Fibroblast of pulmonary artery (primary cell): Measurements from ENCODE around the gene TAAR1.

Source experiments
- DNase-seq: peaks from one replicate; pipeline ENCODE4 v3.0.0-alpha.2; 2010; ENCODE audit warnings: low read depth
- H3K4me3 ChIP-seq: replicated peaks from 2 replicates; pipeline ENCODE4 v1.5.1; 2011; ENCODE audit warnings: low read depth, mild to moderate bottlenecking, control low read depth, low read length, moderate library complexity
- TF ChIP-seq, protein P1 (sequence below): IDR thresholded peaks from 2 replicates; pipeline ENCODE4 v1.5.1; 2011; ENCODE audit warnings: mild to moderate bottlenecking, control low read depth, low read length, inconsistent platforms; ENCODE audit errors: missing control alignments

TAAR1 gene

DNA sequence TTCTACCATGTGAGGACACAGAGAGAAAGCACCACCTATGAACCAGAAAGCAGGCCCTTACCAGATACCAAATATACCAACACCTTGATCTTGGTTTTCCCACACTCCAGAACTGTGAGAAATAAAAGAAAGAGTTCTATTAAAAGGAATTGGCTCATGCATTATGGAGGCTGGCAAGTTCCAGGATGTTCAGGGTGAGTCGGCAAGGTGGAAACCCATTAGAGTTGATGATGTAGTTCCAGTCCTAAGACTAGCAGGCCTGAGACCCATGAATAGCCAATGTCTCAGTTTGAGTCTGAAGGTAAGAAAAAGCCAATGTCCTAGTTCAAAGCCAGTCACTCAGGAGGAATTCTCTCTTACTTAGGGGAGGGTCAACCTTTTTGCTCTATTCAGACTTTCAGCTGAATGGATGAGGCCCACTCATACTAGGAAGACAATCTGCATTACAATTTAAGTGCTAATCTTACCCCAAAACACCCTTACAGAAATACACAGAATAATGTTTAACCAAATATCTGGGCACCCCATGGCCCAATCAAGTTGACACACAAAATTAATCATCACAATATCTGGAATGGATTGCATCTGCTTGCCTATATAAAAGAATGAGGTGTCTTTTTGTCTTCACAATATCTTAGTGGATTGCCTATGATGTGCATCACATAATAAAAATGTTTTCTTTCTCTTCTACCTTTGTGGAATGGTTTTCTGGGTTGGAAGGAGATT is 5.5 kb upstream of the TAAR1 start:
- no peak for DNase-seq
- H3K4me3 ChIP-seq, result no peak overlapping the region
- TF ChIP-seq, protein P1, sequence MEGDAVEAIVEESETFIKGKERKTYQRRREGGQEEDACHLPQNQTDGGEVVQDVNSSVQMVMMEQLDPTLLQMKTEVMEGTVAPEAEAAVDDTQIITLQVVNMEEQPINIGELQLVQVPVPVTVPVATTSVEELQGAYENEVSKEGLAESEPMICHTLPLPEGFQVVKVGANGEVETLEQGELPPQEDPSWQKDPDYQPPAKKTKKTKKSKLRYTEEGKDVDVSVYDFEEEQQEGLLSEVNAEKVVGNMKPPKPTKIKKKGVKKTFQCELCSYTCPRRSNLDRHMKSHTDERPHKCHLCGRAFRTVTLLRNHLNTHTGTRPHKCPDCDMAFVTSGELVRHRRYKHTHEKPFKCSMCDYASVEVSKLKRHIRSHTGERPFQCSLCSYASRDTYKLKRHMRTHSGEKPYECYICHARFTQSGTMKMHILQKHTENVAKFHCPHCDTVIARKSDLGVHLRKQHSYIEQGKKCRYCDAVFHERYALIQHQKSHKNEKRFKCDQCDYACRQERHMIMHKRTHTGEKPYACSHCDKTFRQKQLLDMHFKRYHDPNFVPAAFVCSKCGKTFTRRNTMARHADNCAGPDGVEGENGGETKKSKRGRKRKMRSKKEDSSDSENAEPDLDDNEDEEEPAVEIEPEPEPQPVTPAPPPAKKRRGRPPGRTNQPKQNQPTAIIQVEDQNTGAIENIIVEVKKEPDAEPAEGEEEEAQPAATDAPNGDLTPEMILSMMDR, result no peak

DNA sequence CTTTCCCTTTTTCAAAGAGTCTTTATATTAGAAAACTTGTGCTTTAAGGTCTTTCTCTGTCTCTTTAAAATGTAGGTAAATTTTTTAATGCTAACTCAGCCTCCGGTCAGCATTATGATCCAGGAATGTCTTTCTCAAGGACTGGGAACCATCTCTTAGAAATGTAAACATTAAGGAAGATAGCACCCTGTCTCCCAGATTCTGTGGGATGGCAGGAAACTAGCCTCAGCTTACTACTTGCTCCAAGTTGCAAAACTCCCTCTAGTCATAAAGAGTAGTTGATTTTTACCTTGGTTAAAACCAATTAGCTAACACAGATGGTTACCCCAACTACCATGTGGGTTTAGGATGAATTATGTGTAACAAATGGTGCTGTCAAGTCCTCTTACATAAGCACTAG is 4.7 kb upstream of the TAAR1 start:
- no peak overlapping the region for H3K4me3 ChIP-seq
- no peak for DNase-seq
- TF ChIP-seq, protein P1, result no peak

DNA sequence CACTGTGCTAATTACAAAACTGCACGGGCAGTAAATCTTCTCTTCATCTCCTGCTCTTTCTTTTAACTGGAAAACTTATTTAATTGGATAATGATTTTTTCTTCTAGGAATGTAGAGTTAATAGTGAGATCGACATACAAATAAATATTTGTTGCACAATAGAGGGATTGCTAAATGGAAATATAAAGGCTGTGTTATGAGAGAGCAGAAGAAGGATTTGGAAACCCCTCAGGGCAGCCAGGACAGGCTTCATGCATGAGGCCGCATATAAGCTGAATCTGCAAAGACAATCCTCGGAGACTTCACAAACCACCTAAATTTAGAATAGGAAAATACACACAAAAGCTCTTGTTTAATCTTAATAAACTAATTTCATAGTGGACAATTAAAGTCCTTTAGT is 2.9 kb upstream of the TAAR1 start:
- no peak for DNase-seq
- no peak overlapping the region for H3K4me3 ChIP-seq

DNA sequence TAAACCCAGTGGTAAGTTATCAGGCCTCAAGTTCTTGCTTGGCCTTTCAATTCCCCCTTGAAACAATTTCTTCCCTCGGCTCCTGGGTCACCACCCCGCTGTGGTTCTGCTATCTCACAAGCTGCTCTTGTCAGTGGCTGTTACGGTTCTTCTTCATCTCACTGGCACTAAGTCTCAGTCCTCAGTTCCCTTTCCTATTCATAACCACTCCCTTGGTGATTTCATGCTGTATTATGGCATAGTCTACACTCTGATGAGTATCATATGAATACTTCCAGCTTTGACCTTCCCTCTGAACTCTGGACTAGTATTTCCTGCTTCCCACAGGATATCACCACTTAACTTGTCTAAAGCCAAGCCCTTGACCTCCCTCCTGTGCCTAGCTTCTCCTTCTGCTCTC is 7.9 kb downstream of the TAAR1 start:
- no peak for DNase-seq

More for the DNA sequence above, 2.9 kb upstream of the TAAR1 start:
- TF ChIP-seq, protein P1, result no peak

DNA sequence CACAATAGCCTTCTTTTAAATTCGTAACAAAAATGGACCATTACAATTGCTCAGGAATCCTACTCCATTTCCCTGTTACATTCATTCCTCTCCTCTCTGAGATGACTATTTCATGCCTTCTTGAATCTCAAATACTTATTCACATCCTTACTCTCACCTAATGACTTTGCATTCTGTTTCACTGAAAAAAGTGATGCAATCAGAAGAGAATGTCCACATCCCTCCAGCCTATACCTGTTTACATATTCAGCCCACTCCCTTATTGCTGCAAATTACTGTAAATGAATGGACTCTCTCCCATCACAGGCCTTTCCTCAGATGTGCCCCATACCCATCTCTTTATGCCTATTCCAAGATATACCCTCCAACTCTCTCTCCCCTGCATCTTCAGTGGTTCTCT is 8.6 kb downstream of the TAAR1 start:
- no peak overlapping the region for H3K4me3 ChIP-seq
- TF ChIP-seq, protein P1, result no peak
- no peak for DNase-seq

More for the DNA sequence above, 7.9 kb downstream of the TAAR1 start:
- TF ChIP-seq, protein P1, result no peak
- H3K4me3 ChIP-seq, result no peak overlapping the region

DNA sequence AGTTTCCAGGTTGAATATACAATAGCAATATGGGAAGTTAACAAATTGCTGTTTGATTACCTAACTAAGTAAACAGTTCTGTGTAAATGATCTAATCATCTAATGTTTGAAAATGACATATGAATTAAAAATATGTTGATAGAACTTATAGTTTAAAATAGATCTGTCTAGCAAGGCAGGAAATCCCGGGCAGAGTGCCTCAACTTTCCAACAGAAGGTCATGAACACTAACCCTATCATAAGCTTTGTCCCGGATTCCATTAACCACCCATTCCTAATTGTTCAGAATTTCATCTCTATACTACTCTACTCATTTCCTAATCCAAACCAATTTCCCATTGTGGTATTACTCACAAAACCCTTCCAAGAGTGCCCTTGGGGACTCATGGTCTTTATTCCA is 10.2 kb downstream of the TAAR1 start:
- TF ChIP-seq, protein P1, result no peak
- no peak overlapping the region for H3K4me3 ChIP-seq
- no peak for DNase-seq

DNA sequence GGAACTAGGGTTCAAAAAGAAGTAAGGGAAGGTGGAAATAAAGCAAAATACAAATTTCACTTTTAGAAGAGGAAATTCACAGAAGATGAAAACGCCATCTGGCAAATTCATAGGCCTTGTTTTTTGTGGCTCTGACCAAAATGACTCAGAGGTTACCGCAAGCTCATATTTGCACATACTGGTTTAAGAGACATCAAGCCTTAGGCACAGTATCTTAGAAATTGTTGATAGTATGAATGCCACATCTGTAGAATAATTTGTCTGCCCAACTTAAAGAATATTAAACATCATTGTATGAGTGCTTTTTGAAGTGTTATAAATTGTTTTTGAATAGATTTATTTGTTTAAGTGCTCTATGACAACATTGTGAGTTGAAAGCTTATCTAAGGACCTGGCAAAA is 10.6 kb downstream of the TAAR1 start:
- peak; percentile 61 for DNase-seq
- TF ChIP-seq, protein P1, result no peak
- no peak overlapping the region for H3K4me3 ChIP-seq
